Limb (tissue), 2 donors: ENCODE results near the gene PRTG.
"Not testable (repeated sequence)": the region's sequence is repeated elsewhere in the genome, so short reads cannot be mapped to it uniquely, and the experiment has no call there.

Experiments
- DNase-seq, 2 donors: peaks; one replicate each; pipeline ENCODE4 v3.0.0-alpha.2; 2016; ENCODE audit errors: extremely low spot score in 2 of 2

The PRTG gene

DNA sequence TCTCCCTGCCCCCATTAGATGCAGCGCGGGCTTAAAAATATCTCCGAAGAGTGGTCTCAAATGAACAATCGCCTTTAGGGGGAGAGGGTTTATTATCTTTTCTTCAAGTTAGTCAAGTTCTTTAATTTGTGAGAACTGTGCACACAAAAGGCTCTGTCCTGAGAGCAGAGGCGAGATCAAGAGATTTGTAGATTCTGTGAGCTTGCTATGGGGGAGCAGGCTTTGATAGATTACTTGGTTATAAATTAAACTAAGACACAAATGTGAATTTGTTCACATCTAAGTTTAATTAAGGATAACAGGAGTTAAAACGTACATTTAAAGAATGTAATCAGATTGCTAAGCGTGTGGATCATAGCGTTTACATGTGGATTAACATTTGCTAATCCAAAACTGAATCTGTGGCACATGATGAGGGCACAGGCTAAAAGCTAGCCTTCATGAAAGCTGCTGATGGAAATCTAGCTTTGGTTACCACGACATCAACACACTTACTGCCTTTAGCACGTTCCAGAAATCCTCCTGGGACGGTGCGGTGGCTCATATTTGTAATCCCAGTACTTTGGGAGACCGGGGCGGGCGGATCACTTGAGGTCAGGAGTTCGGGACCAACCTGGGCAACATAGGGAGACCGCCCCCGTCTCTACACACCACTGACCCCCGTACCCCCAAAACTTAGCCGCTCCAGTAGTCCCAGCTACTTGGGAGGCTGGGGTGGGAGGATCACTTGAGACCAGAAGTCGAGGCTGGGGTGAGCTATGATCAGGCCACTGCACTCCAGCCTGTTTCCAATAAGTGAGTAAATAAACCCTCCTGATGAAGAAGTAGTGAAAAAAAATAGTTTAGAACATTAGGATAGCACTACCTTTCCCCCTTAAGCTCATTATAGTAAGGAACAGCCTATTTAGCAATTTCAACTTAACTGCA lies 1.0 kb upstream of the PRTG start:
- no peak for DNase-seq

DNA sequence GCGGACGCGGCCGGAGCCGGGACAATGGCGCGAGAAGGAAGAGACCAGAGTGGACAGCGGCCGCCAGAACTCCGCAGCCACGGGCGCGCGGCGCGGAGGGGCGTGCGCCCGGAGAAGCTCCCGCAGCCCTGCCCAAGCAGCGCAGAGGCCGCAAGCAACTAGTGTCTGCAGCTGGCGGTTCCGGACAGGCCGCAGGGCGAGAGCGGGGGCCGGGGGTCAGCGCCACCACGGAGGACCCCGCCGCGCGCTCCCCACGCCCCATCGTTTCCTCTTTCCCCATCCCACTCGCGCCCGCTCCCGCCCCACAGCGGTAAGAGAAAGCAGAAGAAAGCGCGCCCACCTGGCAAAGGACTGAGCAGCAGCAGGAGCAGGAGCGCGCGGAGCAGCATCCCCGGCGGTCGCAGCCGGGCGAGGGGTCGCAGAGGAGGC lies 440 bp downstream of the PRTG start:
- DNase-seq: peak in 1 of 2 donors; percentile 79

GRCh38 chr15:55741833-55742497 lies 987 bp downstream of the PRTG start:
- peak in 1 of 2 donors; percentile 60 for DNase-seq

- peak in 1 of 2 donors; percentile 31 for DNase-seq
Observed at GRCh38 chr15:55740981-55741832, 1.7 kb downstream of the PRTG start.

DNA sequence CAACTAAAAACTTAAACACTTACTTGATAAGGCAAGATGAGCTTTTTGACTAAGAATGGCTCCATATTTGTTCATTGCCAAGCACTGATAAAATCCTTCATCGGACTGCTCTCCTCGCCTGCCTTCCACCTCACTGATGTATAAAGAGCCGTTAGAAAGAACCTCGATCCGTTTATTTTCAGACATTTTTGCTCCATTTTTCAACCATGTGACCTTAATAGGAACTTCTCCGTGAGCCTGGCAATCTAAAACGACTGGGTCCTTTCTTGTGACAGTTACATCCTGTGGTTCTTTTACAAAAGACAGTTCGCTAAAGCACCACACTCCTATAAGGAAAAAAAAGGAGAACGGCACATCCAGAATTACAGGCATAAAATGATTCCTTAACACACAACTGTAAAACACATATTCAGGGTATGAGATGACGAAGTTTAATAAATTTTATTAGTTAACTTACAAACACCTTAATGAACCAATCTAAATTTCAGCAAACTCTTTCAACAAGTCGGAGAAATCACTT lies 2.5 kb downstream of the PRTG start:
- no peak for DNase-seq

DNA sequence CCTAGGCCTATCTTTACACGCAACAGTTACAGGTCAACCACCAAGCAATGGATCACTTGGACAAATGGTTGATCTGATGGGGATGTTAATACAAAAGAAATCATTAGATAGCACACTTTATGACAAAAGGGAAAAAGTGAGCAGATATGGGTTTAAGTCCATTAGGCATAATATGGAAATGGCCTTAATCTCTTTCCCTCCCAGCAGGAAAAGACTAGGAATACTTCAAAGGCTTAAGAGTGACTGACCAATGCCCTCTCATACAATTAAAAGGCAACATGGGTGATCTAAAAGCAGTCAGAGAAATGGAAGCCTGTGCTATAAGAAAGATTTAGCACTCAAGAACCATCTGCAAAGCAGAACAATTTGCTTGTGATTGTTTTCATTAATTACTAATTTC lies 3.3 kb downstream of the PRTG start:
- no peak for DNase-seq

GRCh38 chr15:55738715-55739114 lies 4.2 kb downstream of the PRTG start:
- DNase-seq: no peak

- no peak for DNase-seq
Observed at GRCh38 chr15:55737373-55737772, 5.6 kb downstream of the PRTG start.

- no peak for DNase-seq
Observed at GRCh38 chr15:55736756-55737155, 6.2 kb downstream of the PRTG start.

DNA sequence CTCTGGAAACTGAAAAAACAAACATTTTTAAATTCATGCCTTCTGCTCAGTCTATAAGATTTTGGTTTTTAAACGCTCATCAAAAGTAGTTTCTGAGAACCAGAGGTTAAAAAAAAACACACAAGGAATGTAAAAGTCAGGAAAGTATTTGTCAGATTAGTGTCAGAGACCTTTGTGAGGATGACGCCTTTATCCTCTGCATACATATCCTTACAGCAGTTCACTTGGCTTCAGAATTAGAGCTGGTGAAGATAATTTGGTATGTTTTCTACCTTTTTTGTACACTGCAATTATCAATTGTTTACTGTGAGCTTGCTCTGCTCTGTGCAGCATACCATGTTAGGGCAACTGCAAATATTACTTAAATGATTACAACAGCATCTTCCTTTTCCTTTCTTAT lies 8.3 kb downstream of the PRTG start:
- no peak for DNase-seq

DNA sequence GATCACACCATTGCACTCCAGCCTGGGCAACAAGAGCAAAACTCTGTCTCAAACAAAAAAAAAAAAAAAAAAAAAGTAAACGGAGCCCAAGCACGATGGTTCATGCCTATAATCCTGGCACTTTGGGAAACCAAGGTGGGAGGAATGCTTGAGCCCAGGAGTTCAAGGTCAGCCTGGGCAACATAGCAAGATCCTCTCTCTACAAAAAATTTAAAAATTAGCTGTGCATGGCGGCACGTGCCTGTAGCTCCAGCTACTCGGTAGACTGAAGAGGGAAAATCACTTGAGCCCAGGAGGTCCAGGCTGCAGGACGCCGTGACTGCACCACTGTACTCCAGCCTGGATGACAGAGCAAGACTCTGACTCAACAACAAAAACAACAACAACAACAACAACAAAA lies 9.5 kb downstream of the PRTG start:
- not testable (repeated sequence) for DNase-seq

DNA sequence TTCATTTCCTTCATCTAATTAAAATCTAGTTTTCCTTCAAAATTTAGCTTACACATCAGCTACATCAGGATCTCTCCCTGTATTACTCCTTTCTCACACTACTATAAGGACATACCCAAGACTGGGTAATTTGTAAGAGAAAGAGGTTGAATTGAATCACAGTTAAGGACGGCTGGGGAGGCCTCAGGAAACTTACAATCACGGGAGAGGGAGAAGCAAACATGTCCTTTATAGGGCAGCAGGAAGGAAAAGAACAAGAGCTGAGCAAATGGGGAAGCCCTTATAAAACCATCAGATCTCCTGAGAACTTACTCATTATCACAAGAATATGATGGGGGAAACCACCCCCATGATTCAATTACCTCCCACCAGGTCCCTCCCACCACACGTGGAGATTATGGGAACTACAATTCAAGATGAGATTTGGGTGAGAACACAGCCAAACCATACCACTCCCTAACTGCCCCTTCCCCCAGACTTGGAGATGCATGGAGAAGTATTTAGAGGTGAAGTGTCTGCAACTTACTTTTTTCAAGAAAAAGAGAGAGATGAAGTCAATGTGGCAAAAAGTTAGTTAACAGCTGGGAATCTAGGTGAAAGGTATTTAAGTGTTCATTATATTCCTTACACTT lies 21.3 kb downstream of the PRTG start:
- DNase-seq: no peak

DNA sequence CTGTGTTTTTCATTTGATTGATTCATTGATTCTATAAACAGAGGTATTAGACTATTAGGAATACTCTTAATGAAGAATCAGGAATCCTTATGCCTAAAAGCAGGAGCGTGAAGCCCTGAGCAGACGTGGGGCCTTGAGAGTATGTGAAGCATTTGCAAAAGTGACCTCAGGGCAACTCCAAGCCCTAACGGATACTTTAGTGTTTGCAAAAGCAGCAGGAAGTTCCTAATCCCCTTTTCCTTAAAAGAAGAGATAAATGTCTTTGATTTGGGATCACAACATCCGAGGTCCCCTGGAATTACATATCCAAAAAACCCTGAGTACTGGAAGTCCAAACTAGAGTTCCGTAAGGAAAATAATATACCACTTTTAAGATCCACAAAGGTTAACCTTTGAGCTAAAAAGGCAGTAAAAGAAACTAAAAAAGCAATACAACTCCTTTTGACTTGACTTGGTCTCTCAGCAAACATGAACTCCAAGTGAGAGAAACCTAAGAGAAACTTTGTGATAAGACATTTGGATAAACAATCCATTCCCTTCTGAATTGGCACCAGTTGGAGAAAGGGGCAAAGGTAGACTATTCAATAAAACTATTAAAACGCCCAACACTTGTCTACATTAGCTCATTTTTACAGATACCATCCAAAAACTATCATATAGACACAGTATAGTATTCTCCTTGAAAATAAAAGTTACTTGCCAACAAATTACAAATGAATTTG lies 27.4 kb downstream of the PRTG start:
- DNase-seq: no peak

DNA sequence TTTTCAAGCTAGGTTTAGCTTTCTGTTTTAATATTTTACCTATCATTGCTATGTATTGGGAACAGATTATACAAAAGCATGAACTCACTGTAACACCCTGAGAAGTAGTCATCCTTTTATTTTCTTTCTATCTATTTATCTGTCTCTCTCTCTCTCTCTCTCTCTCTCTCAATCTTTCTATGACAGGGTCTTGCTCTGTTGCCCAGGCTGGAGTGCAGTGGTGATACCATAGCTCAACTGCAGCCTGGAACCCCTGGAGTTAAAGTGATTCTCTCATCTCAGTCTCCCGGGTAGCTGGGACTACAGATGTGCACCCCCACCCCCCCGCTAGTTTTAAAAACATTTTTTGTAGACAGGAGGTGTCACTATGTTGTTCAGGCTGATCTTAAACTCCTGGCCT lies 28.9 kb downstream of the PRTG start:
- no peak for DNase-seq

- DNase-seq: no peak
Observed at GRCh38 chr15:55712363-55712762, 30.6 kb downstream of the PRTG start.

- no peak for DNase-seq
Observed at GRCh38 chr15:55710286-55710685, 32.7 kb downstream of the PRTG start.

- no peak for DNase-seq
Observed at GRCh38 chr15:55709458-55709857, 33.5 kb downstream of the PRTG start.

- DNase-seq: no peak
Observed at GRCh38 chr15:55708720-55709119, 34.2 kb downstream of the PRTG start.

- DNase-seq: no peak
Observed at GRCh38 chr15:55707951-55708350, 35.0 kb downstream of the PRTG start.

DNA sequence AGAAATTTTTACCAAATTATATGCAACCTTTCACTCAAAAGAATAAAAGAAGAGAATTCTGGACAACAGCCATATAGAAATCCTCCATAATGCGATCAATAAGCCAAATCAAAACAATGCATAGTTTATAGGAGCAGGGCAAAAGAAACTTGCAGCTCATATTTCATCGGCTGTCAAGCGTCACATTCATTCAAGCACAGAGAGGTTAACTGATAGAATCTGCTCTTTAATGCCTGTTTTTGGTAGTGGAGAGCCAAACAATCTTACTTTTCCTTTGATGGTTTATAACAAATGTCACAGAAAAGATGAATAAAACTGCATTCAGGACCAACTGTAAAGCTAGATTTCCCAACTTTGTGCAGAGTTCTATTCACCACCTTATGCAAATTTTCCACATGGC lies 35.4 kb downstream of the PRTG start:
- DNase-seq: no peak
